ELR (cell line): ENCODE results near the gene FBXO44.

ENCODE experiments used
- DNase-seq: peaks from one replicate; pipeline ENCODE4 v3.0.0-alpha.2; 2015; ENCODE audit warnings: low read depth

FBXO44 gene

GRCh38 chr1:11690397-11691301, 36.0 kb downstream of the FBXO44 start:
- no peak for DNase-seq

- no peak for DNase-seq
These were observed 36.7 kb downstream of the FBXO44 start, which contains the start of gene DRAXIN for GRCh38 chr1:11691302-11691914. Gene DRAXIN (plus strand): TSS chr1:11691710. CDS start chr1:11706259, 14,549 bp downstream.

- DNase-seq, result no peak
These were observed 37.4 kb downstream of the FBXO44 start for GRCh38 chr1:11691928-11692711.

GRCh38 chr1:11693024-11693590, 38.4 kb downstream of the FBXO44 start:
- DNase-seq, result peak; percentile 84

- no peak for DNase-seq
These were observed 39.2 kb downstream of the FBXO44 start for GRCh38 chr1:11693917-11694316.

- DNase-seq, result no peak
These were observed 41.2 kb downstream of the FBXO44 start for GRCh38 chr1:11695861-11696260.

- no peak for DNase-seq
These were observed 42.7 kb downstream of the FBXO44 start for GRCh38 chr1:11697188-11697892.

GRCh38 chr1:11697893-11698210, 43.2 kb downstream of the FBXO44 start:
- no peak for DNase-seq

- no peak for DNase-seq
These were observed 46.2 kb downstream of the FBXO44 start for GRCh38 chr1:11700601-11701467.

GRCh38 chr1:11701551-11701961, 46.9 kb downstream of the FBXO44 start:
- DNase-seq, result no peak

- DNase-seq, result no peak
These were observed 47.5 kb downstream of the FBXO44 start for GRCh38 chr1:11701981-11702803.

GRCh38 chr1:11703357-11704193, 48.9 kb downstream of the FBXO44 start:
- no peak for DNase-seq

GRCh38 chr1:11704194-11704529, 49.5 kb downstream of the FBXO44 start:
- no peak for DNase-seq

GRCh38 chr1:11704691-11705475, 50.2 kb downstream of the FBXO44 start:
- DNase-seq, result no peak

GRCh38 chr1:11705596-11705995, 50.9 kb downstream of the FBXO44 start:
- DNase-seq, result no peak

GRCh38 chr1:11706292-11706691, 51.6 kb downstream of the FBXO44 start:
- no peak for DNase-seq

- no peak for DNase-seq
These were observed 53.1 kb downstream of the FBXO44 start for GRCh38 chr1:11707621-11708276.
